Stimulated activated CD4-positive, alpha-beta T cell treated with anti-CD3 and anti-CD28 coated beads, Interleukin-2, amount 100 ng/mL, for 4 hours (primary cell): ENCODE results near the gene CD81.
"Not testable (repeated sequence)": the region's sequence is repeated elsewhere in the genome, so short reads cannot be mapped to it uniquely, and the experiment has no call there.

Source experiments
- DNase-seq: peaks from one replicate; pipeline ENCODE4 v3.0.0-alpha.2; 2020; ENCODE audit warnings: low read depth

Gene CD81

GRCh38 chr11:2357246-2357645 lies 19.9 kb upstream of the CD81 start:
- DNase-seq: no peak

GRCh38 chr11:2357651-2358050 lies 19.5 kb upstream of the CD81 start:
- not testable (repeated sequence) for DNase-seq

GRCh38 chr11:2358754-2359442 lies 18.2 kb upstream of the CD81 start:
- DNase-seq: no peak

GRCh38 chr11:2359557-2359956 lies 17.6 kb upstream of the CD81 start:
- no peak for DNase-seq

GRCh38 chr11:2360081-2360642 lies 16.9 kb upstream of the CD81 start:
- no peak for DNase-seq

- no peak for DNase-seq
Observed at GRCh38 chr11:2361565-2361964, 15.5 kb upstream of the CD81 start.

GRCh38 chr11:2362414-2362813 lies 14.7 kb upstream of the CD81 start:
- DNase-seq: no peak

- DNase-seq: no peak
Observed at GRCh38 chr11:2363130-2363529, 14.0 kb upstream of the CD81 start.

GRCh38 chr11:2363577-2364370 lies 13.3 kb upstream of the CD81 start:
- DNase-seq: no peak

GRCh38 chr11:2364386-2364785 lies 12.7 kb upstream of the CD81 start:
- not testable (repeated sequence) for DNase-seq

- no peak for DNase-seq
Observed at GRCh38 chr11:2365571-2366210, 11.4 kb upstream of the CD81 start.

- DNase-seq: no peak
Observed at GRCh38 chr11:2366276-2366675, 10.8 kb upstream of the CD81 start.

GRCh38 chr11:2366733-2367132 lies 10.4 kb upstream of the CD81 start:
- DNase-seq: no peak

- no peak for DNase-seq
Observed at GRCh38 chr11:2367266-2368160, 9.6 kb upstream of the CD81 start.

- DNase-seq: no peak
Observed at GRCh38 chr11:2368178-2368850, 8.8 kb upstream of the CD81 start.

- DNase-seq: no peak
Observed at GRCh38 chr11:2368851-2369180, 8.3 kb upstream of the CD81 start.

- no peak for DNase-seq
Observed at GRCh38 chr11:2369320-2369719, 7.8 kb upstream of the CD81 start.

GRCh38 chr11:2369896-2370295 lies 7.2 kb upstream of the CD81 start:
- no peak for DNase-seq

GRCh38 chr11:2374456-2375201 lies 2.5 kb upstream of the CD81 start:
- no peak for DNase-seq

- no peak for DNase-seq
Observed at GRCh38 chr11:2375341-2375853, 1.7 kb upstream of the CD81 start.
